KMS-11 (cell line): ENCODE measurements around the gene RBM48.

Source experiments
- H2AFZ ChIP-seq: fragments of 200-600 bp; sonication (generic); 2 replicates; pipeline ENCODE4 v1.6.1; 2016; ENCODE audit warnings: antibody characterized with exemption, mixed run types, low read depth
- H3K27ac ChIP-seq: fragments of 200-600 bp; sonication (generic); 2 replicates; pipeline ENCODE4 v1.6.1; 2016; ENCODE audit warnings: mild to moderate bottlenecking, mixed run types
- H3K27me3 ChIP-seq: fragments of 200-600 bp; sonication (generic); 2 replicates; pipeline ENCODE4 v1.6.1; 2017; ENCODE audit warnings: mild to moderate bottlenecking, low read depth, mixed run types, moderate library complexity; ENCODE audit not compliant: insufficient read depth
- H3K36me3 ChIP-seq: fragments of 200-600 bp; sonication (generic); 2 replicates; pipeline ENCODE4 v1.6.1; 2017; ENCODE audit warnings: mild to moderate bottlenecking, mixed run types; ENCODE audit not compliant: insufficient read depth
- H3K4me1 ChIP-seq: fragments of 200-600 bp; sonication (generic); 2 replicates; pipeline ENCODE4 v1.6.1; 2016; ENCODE audit warnings: mild to moderate bottlenecking, low read depth, mixed run types; ENCODE audit not compliant: poor library complexity, severe bottlenecking
- H3K4me2 ChIP-seq: fragments of 200-600 bp; sonication (generic); 2 replicates; pipeline ENCODE4 v1.7.0; 2016; ENCODE audit warnings: mild to moderate bottlenecking, mixed run types
- H3K4me3 ChIP-seq: fragments of 200-600 bp; sonication (generic); IDR thresholded peaks from 2 replicates; pipeline ENCODE4 v1.6.1; 2017; ENCODE audit warnings: low read depth, low read length, mixed read lengths; ENCODE audit not compliant: insufficient read depth
- H3K79me2 ChIP-seq: fragments of 200-600 bp; sonication (generic); 2 replicates; pipeline ENCODE4 v1.6.1; 2016; ENCODE audit warnings: low read depth, mixed run types; ENCODE audit not compliant: insufficient read depth
- H3K9ac ChIP-seq: fragments of 200-600 bp; sonication (generic); 2 replicates; pipeline ENCODE4 v1.6.1; 2016; ENCODE audit warnings: mild to moderate bottlenecking, mixed run types
- H4K20me1 ChIP-seq: fragments of 200-600 bp; sonication (generic); 2 replicates; pipeline ENCODE4 v1.6.1; 2016; ENCODE audit warnings: mild to moderate bottlenecking, mixed run types; ENCODE audit not compliant: insufficient read depth
- TF ChIP-seq, protein P1 (sequence below): fragments of 200-600 bp; sonication (generic); conservative IDR thresholded peaks from 2 replicates; pipeline ENCODE4 v1.6.1; 2017; ENCODE audit warnings: low read depth, mild to moderate bottlenecking, antibody characterized with exemption, low read length, moderate library complexity, mixed read lengths

The RBM48 gene

GRCh38 chr7:92547579-92547978 is 19.0 kb downstream of the RBM48 start:
- Histone ChIP-seq H3K4me2 (no peak overlapping the region), H3K79me2 (no peaks in the 10 kb centered on the region), H4K20me1 (no peaks in the 10 kb centered on the region), H3K27ac (no peak overlapping the region), H2AFZ (no peak overlapping the region), H3K27me3 (no peaks in the 10 kb centered on the region), H3K36me3 (no peaks in the 10 kb centered on the region), H3K9ac (no peak overlapping the region), H3K4me3 (no peak overlapping the region), H3K4me1 (no peaks in the 10 kb centered on the region)
- TF ChIP-seq, protein P1, sequence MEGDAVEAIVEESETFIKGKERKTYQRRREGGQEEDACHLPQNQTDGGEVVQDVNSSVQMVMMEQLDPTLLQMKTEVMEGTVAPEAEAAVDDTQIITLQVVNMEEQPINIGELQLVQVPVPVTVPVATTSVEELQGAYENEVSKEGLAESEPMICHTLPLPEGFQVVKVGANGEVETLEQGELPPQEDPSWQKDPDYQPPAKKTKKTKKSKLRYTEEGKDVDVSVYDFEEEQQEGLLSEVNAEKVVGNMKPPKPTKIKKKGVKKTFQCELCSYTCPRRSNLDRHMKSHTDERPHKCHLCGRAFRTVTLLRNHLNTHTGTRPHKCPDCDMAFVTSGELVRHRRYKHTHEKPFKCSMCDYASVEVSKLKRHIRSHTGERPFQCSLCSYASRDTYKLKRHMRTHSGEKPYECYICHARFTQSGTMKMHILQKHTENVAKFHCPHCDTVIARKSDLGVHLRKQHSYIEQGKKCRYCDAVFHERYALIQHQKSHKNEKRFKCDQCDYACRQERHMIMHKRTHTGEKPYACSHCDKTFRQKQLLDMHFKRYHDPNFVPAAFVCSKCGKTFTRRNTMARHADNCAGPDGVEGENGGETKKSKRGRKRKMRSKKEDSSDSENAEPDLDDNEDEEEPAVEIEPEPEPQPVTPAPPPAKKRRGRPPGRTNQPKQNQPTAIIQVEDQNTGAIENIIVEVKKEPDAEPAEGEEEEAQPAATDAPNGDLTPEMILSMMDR, result no peak

- H3K4me3 ChIP-seq, result no peak overlapping the region
- H3K27ac ChIP-seq, result no peak overlapping the region
- no peaks in the 10 kb centered on the region for H3K36me3 ChIP-seq
- no peaks in the 10 kb centered on the region for H3K27me3 ChIP-seq
- no peak overlapping the region for H3K9ac ChIP-seq
- TF ChIP-seq, protein P1, result no peak
- no peaks in the 10 kb centered on the region for H3K4me1 ChIP-seq
- no peaks in the 10 kb centered on the region for H4K20me1 ChIP-seq
- no peak overlapping the region for H3K4me2 ChIP-seq
- no peak overlapping the region for H2AFZ ChIP-seq
- no peaks in the 10 kb centered on the region for H3K79me2 ChIP-seq
These were observed 21.6 kb downstream of the RBM48 start for GRCh38 chr7:92550194-92550593.

DNA sequence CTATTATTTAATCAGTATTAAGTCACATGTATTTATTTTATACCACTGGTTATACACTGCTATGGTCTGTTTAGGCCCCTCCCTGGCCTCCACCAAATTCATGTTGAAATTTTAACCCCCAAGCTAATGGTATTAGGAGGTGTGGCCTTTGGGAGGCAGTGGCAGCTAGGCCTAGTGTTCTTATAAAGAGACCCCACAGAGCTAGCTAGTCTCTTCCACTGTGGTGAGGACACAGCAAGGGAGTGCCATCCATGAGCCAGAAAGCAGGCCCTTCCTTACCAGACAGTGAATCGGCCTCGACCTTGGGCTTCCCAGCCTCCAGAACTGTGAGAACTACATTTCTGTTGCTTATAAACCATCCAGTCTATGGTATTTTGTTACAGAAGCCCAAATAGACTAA is 28.7 kb downstream of the RBM48 start:
- H3K27ac ChIP-seq, result no peak overlapping the region
- TF ChIP-seq, protein P1, result no peak
- H3K4me3 ChIP-seq, result no peak overlapping the region
- peaks cover 1% of the 10 kb centered on the region; the same call in 1 of the 2 replicates for H3K36me3 ChIP-seq
- H3K4me1 ChIP-seq, result no peaks in the 10 kb centered on the region
- H3K9ac ChIP-seq, result no peak overlapping the region
- no peaks in the 10 kb centered on the region for H3K27me3 ChIP-seq
- H3K4me2 ChIP-seq, result no peak overlapping the region
- no peak overlapping the region for H2AFZ ChIP-seq
- no peaks in the 10 kb centered on the region for H3K79me2 ChIP-seq
- no peaks in the 10 kb centered on the region for H4K20me1 ChIP-seq

- Histone ChIP-seq H3K9ac (no peak overlapping the region), H3K27me3 (no peaks in the 10 kb centered on the region), H3K79me2 (no peaks in the 10 kb centered on the region), H2AFZ (no peak overlapping the region), H3K27ac (no peak overlapping the region), H3K4me3 (no peak overlapping the region), H3K36me3 (peaks cover 4% of the 10 kb centered on the region; the same call in 1 of the 2 replicates), H3K4me1 (no peaks in the 10 kb centered on the region), H4K20me1 (no peaks in the 10 kb centered on the region), H3K4me2 (no peak overlapping the region)
- TF ChIP-seq, protein P1, result no peak
These were observed 29.3 kb downstream of the RBM48 start for GRCh38 chr7:92557808-92558362.
